HG02763 (cell line): ENCODE measurements around the gene SGO1.

ENCODE experiments used
- ATAC-seq: cut with Tn5 transposase; IDR thresholded peaks from one replicate; pipeline ENCODE4 v1.9.1; 2021; ENCODE audit warnings: mild to moderate bottlenecking, moderate library complexity; ENCODE audit not compliant: unreplicated experiment

Gene SGO1

GRCh38 chr3:20160230-20160629 is 25.8 kb downstream of the SGO1 start:
- no peak for ATAC-seq

GRCh38 chr3:20154928-20155327 is 31.1 kb downstream of the SGO1 start:
- no peak for ATAC-seq

GRCh38 chr3:20154078-20154477 is 31.9 kb downstream of the SGO1 start:
- no peak for ATAC-seq

- ATAC-seq = no peak
Observed at GRCh38 chr3:20148466-20148865, 37.5 kb downstream of the SGO1 start.

- ATAC-seq = no peak
Observed at GRCh38 chr3:20147361-20147760, 38.6 kb downstream of the SGO1 start.

- ATAC-seq = no peak
Observed at GRCh38 chr3:20146301-20146700, 39.7 kb downstream of the SGO1 start.

- no peak for ATAC-seq
Observed at GRCh38 chr3:20145874-20146273, 40.1 kb downstream of the SGO1 start.

- ATAC-seq = no peak
Observed at GRCh38 chr3:20143519-20143918, 42.5 kb downstream of the SGO1 start.

- ATAC-seq = no peak
Observed at GRCh38 chr3:20142517-20142916, 43.5 kb downstream of the SGO1 start.

- ATAC-seq = no peak
Observed at GRCh38 chr3:20141851-20142250, 44.2 kb downstream of the SGO1 start.

- ATAC-seq = no peak
Observed at GRCh38 chr3:20141316-20141715, 44.7 kb downstream of the SGO1 start.

- ATAC-seq = no peak
Observed at GRCh38 chr3:20140881-20141280, 45.1 kb downstream of the SGO1 start.

GRCh38 chr3:20137647-20138046 is 48.4 kb downstream of the SGO1 start:
- ATAC-seq = no peak

GRCh38 chr3:20136231-20136630 is 49.8 kb downstream of the SGO1 start:
- no peak for ATAC-seq

- no peak for ATAC-seq
Observed at GRCh38 chr3:20130106-20130505, 55.9 kb downstream of the SGO1 start.

- no peak for ATAC-seq
Observed at GRCh38 chr3:20128358-20128757, 57.6 kb downstream of the SGO1 start.

- ATAC-seq = peak; percentile 100
Observed at GRCh38 chr3:20125897-20126296, 60.1 kb downstream of the SGO1 start.

- ATAC-seq = no peak
Observed at GRCh38 chr3:20125289-20125688, 60.7 kb downstream of the SGO1 start.

GRCh38 chr3:20123131-20123652 is 62.8 kb downstream of the SGO1 start:
- ATAC-seq = no peak

- no peak for ATAC-seq
Observed at GRCh38 chr3:20121088-20121487, 64.9 kb downstream of the SGO1 start.
